ENCODE measurements around the gene CATSPER3. TPM values are rescaled to one million over a fixed set of nuclear protein-coding genes. Genes with fewer than 3 reads are reported as not detected.

The CATSPER3 gene
- total RNA-seq, 2 experiments from 2014 or later, result 0.17 TPM

- ChIA-PET CTCF (no interaction called here), POLR2A (no interaction called here)
These were observed 88.8 kb downstream of the CATSPER3 start for GRCh38 chr5:135056316-135057030.

GRCh38 chr5:135057233-135057632, 89.5 kb downstream of the CATSPER3 start:
- POLR2A ChIA-PET, result no interaction called here
- CTCF ChIA-PET, result no interaction called here

DNA sequence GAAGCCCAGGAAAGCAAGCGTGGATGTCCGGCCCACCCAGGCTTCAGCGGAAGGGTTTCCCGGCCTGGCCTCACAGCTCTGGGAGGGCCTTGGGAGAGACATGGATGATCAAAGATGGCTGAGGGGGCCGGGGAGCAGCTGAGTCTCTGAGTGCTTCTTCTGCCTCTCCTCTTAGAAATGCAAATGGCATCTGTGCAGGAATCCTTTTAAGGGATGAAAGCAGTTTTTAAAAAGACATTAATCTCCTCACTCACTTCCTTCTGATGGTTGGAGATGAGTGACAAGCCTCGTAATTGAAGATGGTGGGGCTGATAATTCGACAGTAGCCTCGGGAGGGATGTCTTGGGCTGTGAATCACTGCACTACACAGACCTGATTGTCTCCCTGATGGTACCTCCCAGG, 90.6 kb downstream of the CATSPER3 start:
- POLR2A ChIA-PET, result no interaction called here
- CTCF ChIA-PET, result no interaction called here

- ChIA-PET POLR2A (no interaction called here), CTCF (interaction anchor here (0.7 kb wide), 1 partner anchor 48 kb away, joined by 3 read pairs; no protein-coding TSS in a partner anchor)
These were observed 91.6 kb downstream of the CATSPER3 start for GRCh38 chr5:135059000-135059923.

DNA sequence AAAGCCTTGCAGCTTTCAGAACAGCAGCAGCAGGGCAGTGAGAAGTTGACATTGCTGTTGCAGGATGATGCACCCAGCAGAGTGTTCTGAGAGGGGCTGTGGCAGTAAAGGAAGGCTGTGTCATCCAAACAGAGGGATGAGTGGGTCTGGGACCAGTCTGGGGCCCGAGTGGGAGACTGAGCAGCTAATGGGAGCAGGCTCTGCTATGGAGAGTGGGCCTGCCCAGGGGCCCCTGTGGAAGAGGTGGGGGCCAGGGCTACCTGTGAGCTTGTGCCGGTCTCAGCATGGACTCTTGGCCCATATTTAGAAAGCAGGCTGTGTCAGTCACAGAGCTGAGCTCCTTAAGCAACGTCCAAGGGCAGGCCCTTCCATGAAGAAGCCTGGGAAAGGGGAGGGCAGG, 92.3 kb downstream of the CATSPER3 start:
- POLR2A ChIA-PET, result no interaction called here
- CTCF ChIA-PET, result no interaction called here

DNA sequence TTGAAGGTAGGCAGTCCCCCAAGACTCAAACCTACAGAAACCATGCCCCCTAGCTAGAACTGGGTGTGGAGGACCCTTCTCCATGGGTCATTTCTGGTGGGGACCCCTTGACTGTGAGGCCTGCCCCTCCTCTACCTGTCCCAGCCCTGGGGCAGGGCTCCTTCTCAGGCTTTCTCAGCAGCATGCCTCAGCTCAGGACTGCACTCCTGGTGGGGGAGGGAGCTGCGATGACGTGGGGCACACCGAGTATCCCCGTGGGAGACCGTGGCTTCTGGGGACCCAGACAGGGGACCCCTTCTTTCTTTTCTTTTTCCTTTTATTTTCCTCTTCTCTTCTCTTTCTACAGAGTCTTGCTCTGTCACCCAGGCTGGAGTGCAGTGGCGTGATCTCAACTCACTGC, 93.3 kb downstream of the CATSPER3 start:
- ChIA-PET CTCF (no interaction called here), POLR2A (no interaction called here)

Other genes with a start within 250 kb of the CATSPER3 start
- gene CAMLG, start 229.4 kb upstream of the CATSPER3 start, total RNA-seq, result 10 to 100 TPM; 22.6 to 24.7 TPM
- gene DDX46, start 209.1 kb upstream of the CATSPER3 start, total RNA-seq, result 10 to 100 TPM; 80.4 to 81.7 TPM
- gene C5orf24, start 121.9 kb upstream of the CATSPER3 start, total RNA-seq, result 10 to 100 TPM; 26.2 to 29.2 TPM
- 10 to 100 TPM; 33.7 to 43.3 TPM for gene TXNDC15, start 93.5 kb upstream of the CATSPER3 start, total RNA-seq
- gene PCBD2, start 62.8 kb upstream of the CATSPER3 start, total RNA-seq, result 10 to 100 TPM; 10.5 to 11.3 TPM
- gene PITX1, start 66.3 kb downstream of the CATSPER3 start, total RNA-seq, result under 1 TPM; 0.10 to 0.15 TPM